HG03108 (cell line): Measurements from ENCODE around the gene PPP1R12A.
A peak's percentile ranks its signal among the peaks of the same experiment; 100 is the strongest.
"Not testable (repeated sequence)": the region's sequence is repeated elsewhere in the genome, so short reads cannot be mapped to it uniquely, and the experiment has no call there.

Experiments used
- ATAC-seq: cut with Tn5 transposase; IDR thresholded peaks from one replicate; pipeline ENCODE4 v1.9.1; 2021; ENCODE audit warnings: moderate library complexity; ENCODE audit not compliant: unreplicated experiment

Gene PPP1R12A

DNA sequence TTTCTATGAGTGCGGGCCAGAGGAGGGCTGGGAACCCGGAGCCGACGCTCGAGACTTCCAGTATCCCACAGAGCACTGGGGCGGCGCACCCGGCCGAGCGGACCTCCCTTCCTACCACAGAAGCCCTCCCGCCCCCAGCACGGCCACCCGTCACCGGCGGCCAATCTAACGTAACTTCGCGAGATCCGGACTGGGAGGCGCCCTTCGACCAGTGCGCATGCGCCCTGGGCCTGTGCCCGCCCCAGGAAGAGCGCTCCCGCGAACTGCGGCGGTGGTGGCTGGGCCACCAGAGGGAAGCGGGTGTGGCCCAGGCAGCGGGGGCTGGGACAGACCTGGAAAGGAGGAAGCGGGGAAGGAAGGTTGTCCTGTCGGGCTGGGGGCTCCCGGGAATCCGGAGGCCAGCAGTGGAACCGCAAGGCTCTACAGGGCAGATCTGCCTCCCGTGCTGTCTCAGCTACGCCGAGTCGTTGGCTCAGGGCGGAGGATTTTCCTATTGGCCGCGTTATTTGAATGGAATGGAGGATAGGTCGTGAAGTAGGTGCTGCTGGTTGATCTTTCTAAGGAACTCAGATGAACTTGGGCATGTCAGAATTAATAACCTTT lies at the start of gene PPP1R12A:
TSS of gene PPP1R12A (minus strand) at position 77 of the 603 bp plus-strand sequence. CDS start 166 bp downstream, outside the sequence.
- ATAC-seq: peak; percentile 83

- no peak for ATAC-seq
Observed at GRCh38 chr12:79983986-79984620, 49.2 kb upstream of the PPP1R12A start.

DNA sequence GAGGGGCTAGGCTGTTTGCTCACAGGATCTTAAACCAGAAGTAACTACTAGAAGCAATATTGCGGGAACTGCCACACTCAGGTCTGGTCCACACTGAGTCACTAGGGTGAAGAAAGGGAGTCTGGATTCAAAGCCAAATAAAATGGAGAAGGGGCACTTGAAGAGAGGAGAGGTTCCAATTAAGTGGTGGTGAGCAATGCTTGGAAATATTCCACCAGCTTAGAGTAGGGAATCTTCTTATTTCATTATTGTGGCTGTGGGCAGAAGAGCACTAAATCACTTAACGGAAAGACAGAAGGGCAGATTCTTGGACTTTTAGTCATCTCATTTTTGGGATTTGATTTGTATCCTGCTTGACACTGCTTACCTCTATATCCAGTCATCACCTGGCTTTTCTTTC lies 48.6 kb upstream of the PPP1R12A start:
- ATAC-seq: no peak

DNA sequence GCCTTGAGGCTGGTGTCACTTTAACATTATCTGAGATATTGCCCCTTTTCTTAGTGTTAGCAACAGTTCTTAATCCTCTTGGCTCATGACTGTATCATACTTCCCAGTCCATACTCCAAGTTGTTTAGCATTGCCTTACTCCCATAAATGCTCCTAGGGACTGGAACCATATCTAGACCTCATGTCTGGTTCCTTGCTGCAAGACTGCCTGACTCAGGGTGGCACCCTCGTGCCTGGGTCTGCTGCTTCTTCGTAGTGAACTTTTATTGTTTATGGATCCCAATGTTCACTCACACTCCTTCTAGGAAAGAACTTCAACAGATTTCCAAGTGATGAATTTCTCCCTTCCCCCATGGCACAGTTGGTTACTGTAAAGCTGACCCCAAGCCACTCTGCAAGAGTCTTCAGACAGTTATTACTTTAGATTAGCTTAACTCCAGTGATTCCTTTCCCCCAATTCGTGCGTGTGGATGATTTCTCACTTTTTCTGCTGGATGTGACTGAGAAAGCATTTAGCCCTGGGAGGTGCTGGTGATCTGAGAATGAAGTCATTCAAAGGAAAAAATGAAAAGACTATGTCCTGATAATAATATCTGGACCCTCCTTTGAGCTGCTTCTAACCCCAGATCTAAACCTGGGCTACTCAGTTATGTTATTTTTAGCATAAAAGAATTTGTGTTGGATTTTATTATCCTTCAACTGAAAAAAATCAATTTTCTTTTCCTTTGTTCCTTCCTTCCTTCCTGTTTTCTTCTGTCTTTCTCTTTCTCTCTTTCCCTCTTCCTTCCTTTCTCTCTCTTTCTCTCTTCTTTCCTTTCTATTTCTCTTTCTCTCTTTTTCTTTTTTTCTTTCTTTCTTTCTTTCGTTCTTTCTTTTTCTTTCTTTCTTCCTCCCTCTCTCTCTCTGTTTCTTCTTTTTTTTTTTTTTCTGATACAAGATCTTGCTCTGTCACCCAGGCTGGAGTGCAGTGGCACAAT lies 47.5 kb upstream of the PPP1R12A start:
- ATAC-seq: no peak

GRCh38 chr12:79978692-79979091 lies 43.8 kb upstream of the PPP1R12A start:
- ATAC-seq: no peak

- not testable (repeated sequence) for ATAC-seq
Observed at GRCh38 chr12:79977856-79978460, 43.1 kb upstream of the PPP1R12A start.

DNA sequence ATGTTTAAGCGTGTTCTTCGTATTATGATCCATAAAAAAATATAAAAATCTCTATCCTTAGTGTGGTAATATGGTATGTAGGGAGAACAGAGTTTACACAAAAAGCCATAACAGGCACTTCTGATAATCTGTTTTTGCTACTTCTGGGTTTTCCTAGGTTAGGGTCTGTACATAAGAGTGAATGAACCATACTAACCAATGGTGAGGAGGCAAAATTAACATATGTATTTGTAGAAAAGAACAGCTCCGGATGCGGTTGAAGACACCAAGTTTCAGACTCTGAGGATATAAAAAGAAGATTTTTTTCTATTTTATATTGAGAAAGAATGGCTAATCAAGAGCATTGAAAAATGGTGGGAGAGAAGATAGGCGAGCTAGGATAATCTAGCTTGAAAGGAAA lies 40.2 kb upstream of the PPP1R12A start:
- no peak for ATAC-seq

DNA sequence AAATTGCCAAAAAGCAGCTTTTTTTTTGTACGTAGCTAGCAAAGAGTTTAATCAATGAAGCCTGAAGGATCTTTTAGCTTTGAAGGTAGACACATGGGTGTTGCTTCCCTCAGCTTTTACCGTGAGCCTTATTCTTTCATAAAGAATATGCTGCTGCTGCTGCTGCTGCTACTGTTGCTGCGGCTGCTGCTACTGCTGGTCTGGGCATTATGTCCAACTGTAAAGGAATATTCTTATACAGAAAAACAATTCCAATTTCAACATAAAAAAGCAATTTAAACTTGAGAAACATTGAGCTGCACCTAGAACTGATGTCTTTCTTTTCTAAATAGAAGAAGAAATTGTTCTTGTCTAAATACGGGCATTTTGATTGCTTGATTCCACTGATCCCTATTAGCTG lies 38.9 kb upstream of the PPP1R12A start:
- ATAC-seq: no peak

DNA sequence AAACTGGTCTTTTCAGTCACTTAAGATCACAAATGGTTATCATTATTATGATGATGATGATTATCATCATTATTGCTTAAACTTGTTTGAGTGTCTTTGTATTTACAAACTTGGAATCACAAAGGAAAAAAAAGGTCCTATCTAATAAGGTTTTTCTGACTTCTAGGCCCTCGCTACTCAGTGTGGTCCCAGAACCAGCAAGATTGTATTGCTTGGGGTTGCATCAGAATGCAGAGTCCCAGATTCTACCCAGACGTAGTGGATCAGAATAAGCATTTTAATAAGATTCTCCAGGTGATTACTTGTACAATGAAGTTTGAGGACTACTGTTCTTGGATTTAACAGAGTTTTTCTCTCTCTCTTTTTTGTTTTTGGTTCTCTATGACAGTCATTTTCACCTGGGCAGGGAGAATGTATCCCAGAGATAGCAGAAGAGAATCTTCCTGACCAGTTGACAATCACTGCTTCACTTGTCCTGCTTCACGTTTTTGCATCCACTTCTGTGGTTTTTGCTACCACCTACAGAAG lies 29.3 kb upstream of the PPP1R12A start:
- ATAC-seq: no peak

DNA sequence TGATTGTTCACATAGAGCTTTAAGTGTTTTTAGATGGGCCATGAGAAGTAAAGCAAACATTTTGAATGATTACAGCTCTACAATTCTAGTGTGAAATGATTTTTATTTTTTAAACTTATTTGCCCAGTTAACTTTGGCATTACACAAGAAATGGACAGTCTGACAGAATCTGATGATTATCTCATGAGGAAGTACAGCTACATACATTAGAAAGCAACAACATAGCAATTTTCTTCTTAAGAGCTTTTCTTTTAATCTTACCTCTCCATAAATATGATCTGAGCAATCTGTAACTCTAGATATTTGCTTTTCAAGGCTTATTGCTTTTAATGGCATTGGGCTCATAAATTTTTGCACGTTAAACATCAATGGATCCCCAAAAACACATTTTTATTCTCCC lies 26.5 kb upstream of the PPP1R12A start:
- no peak for ATAC-seq

- ATAC-seq: no peak
Observed at GRCh38 chr12:79959484-79959883, 24.6 kb upstream of the PPP1R12A start.

DNA sequence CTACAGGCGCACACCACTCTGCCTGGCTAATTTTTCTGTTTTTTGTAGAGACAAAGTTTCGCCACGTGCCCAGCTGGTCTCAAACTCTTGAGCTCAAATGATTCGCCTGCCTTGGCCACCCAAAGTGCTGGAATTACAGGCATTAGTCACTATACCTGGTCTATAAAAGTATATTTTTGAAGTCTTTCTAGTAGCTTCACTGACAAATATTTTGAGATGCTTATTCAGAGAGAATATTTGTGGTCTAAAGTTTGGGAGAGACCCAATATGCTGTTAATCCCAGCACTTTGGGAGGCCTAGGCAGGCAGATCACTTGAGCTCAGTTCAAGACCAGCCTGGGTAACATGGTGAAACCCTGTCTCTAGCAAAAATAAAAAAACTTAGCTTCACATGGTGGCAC lies 22.0 kb upstream of the PPP1R12A start:
- no peak for ATAC-seq

- no peak for ATAC-seq
Observed at GRCh38 chr12:79955561-79955960, 20.7 kb upstream of the PPP1R12A start.

GRCh38 chr12:79954037-79954610 lies 19.2 kb upstream of the PPP1R12A start:
- no peak for ATAC-seq

DNA sequence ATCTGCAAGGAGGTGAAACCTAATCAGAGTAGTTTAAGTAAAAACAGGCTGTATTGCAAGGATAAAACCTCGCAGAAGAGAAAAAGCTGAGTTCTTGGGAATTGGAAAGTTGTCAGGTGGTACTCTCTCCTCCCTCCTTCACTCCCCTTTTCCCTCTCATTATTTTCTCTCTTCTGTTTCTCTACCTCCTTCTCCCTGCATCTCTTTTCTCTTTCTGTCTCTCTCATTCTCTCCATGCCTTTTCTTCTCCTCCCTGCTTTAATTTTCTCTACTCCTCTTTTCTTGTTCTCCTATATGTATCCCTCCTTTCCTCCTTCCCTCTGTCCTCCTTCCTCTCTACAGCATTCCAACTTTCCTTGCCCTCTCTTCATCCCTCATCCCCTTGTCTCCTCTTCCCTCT lies 14.2 kb upstream of the PPP1R12A start:
- no peak for ATAC-seq

DNA sequence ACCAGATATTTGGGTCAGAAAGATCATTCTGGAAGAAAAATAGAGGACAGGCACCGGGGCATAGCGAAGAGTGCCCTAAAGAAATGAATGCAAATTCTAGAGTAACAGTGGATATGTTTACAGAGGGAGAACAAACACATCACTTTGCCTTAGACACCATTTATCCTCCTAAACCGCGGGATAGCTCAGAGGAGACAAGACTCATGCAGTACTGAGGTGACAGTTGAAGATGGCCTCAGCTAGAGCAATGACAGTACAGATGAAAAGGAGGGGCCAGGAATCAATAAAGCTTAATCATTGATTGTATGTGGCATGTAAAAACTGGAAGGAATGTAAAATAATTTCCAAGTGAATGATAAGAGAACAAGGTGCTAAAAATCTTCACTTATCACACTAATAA lies 10.5 kb upstream of the PPP1R12A start:
- no peak for ATAC-seq

DNA sequence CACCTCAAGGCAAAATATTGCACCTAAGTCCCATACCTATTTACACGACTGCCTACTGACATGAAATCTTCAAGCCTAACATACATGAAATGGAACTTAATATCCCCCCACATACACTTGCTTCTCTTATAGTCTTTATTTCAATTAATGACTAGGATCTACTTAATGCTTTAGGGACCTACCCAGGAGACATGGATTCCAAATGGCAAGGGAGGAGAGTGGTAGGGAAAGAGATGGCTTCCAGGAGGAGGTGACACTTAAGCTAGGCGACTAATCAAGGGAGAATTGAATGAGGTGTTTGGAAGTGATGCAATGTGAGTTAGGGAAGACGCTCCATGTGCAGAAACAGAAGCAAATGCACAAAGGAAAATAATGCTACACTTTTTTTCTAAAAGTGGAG lies 9.7 kb upstream of the PPP1R12A start:
- ATAC-seq: no peak

GRCh38 chr12:79942846-79943245 lies 7.9 kb upstream of the PPP1R12A start:
- ATAC-seq: not testable (repeated sequence)

DNA sequence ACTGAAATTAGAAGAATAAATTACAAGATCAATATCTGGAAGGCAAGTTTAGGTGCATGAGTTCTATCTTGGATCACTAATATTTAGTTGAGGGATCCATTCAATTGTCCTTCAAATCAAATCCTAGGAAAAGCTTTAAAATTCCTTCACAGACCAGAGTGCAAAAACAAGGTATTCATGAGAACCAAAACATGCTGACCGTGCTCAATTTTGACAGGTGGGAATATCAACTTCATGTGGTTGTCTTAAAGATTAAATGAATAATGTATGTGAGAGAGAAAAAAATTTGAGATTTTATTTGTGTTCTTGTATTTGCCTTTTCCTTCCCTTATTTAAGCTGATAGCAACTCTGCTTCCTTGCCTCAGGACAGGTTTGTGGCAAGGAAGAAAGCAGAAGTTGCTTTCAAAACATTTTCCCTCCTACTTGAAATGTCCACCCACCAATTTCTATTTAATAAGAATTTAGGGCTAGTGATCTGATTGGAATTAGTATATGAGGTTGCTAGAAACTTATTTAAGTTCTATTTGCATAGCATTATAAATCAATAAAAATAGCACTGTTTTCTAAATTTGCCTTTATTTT lies 4.9 kb upstream of the PPP1R12A start:
- no peak for ATAC-seq

GRCh38 chr12:79938843-79939242 lies 3.9 kb upstream of the PPP1R12A start:
- ATAC-seq: no peak
